ENCODE results near the gene PIGQ. TPM values are rescaled to one million over a fixed set of nuclear protein-coding genes. Genes with fewer than 3 reads are reported as not detected.

PIGQ gene
- total and polyA plus RNA-seq, 2 of the 13 experiments (the other 11 are each of a cell fraction or from before 2014, with no cell fraction given) = 7.7 to 19.7 TPM

DNA sequence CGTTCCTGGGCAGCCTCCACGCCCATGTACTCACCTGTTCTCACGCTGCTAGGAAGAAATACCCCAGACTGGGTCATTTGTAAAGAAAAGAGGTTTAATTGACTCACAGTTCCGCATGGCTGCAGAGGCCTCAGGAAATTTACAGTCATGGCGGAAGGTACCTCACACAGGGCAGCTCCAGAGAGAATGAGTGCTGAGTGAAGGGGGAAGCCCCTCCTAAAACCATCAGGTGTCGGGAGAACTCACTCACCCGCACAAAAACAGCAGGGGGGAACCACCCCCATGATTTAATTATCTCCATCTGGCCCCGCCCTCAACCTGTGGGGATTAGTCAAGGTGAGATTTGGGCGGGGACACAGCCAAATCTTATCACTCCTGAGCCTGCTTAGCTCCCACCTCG, 38.3 kb downstream of the PIGQ start (continued):
- TF ChIP-seq, protein P1, sequence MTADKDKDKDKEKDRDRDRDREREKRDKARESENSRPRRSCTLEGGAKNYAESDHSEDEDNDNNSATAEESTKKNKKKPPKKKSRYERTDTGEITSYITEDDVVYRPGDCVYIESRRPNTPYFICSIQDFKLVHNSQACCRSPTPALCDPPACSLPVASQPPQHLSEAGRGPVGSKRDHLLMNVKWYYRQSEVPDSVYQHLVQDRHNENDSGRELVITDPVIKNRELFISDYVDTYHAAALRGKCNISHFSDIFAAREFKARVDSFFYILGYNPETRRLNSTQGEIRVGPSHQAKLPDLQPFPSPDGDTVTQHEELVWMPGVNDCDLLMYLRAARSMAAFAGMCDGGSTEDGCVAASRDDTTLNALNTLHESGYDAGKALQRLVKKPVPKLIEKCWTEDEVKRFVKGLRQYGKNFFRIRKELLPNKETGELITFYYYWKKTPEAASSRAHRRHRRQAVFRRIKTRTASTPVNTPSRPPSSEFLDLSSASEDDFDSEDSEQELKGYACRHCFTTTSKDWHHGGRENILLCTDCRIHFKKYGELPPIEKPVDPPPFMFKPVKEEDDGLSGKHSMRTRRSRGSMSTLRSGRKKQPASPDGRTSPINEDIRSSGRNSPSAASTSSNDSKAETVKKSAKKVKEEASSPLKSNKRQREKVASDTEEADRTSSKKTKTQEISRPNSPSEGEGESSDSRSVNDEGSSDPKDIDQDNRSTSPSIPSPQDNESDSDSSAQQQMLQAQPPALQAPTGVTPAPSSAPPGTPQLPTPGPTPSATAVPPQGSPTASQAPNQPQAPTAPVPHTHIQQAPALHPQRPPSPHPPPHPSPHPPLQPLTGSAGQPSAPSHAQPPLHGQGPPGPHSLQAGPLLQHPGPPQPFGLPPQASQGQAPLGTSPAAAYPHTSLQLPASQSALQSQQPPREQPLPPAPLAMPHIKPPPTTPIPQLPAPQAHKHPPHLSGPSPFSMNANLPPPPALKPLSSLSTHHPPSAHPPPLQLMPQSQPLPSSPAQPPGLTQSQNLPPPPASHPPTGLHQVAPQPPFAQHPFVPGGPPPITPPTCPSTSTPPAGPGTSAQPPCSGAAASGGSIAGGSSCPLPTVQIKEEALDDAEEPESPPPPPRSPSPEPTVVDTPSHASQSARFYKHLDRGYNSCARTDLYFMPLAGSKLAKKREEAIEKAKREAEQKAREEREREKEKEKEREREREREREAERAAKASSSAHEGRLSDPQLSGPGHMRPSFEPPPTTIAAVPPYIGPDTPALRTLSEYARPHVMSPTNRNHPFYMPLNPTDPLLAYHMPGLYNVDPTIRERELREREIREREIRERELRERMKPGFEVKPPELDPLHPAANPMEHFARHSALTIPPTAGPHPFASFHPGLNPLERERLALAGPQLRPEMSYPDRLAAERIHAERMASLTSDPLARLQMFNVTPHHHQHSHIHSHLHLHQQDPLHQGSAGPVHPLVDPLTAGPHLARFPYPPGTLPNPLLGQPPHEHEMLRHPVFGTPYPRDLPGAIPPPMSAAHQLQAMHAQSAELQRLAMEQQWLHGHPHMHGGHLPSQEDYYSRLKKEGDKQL (CRISPR knock-in tag; IDR thresholded peaks at IDR 0.05; ENCODE audit: low read depth) = no peak
- TF ChIP-seq RARG (CRISPR knock-in tag; IDR thresholded peaks at IDR 0.05; ENCODE audit: low read depth) (no peak), RAD21 (CRISPR knock-in tag; IDR thresholded peaks at IDR 0.05) (no peak), ZNF713 (CRISPR knock-in tag; IDR thresholded peaks at IDR 0.05) (no peak)

DNA sequence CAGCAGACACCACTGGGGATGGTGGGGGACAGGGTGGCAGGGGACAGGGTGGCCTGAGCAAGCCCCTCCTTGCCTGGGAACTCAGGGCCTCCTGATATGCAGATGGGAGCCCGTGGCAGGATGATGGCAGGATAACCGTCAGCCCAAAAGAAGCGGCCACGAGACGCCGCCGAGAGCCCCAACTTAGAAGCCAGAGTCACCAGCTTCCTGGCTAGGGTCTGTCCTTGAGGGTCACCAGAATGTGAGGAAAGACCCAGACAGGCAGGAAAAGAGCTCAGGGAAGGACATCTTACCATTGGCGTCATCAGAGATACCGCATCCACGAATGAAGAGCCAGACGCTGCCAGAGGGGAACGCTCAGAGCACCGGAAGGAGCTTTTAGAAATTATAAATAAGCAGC, 39.5 kb downstream of the PIGQ start:
- H3K36me3 ChIP-seq (replicated peaks in 1 of 2; ENCODE audit: control insufficient read depth in 1 of 2, insufficient read depth in 2 of 2, low read length in 2 of 2) = 0 out of 5 replicates have a peak, but pooled peaks cover 1 to 3% of the 10 kb centered on the region in 2 experiments
- POLR2A ChIA-PET = no interaction called here
- H4K20me1 ChIP-seq (ENCODE audit: insufficient read depth, low read length) = no peaks in the 10 kb centered on the region
- in situ Hi-C loops (cut with HindIII; ENCODE audit: extremely low pct_ligation_motif_present, low pct_unique_long_range_greater_than_20kb) (no loop called here), intact Hi-C loops (cut with micrococcal nuclease; ENCODE audit: unreplicated experiment) (no loop called here)
- no peaks in the 10 kb centered on the region for H3K9me3 ChIP-seq (ENCODE audit: low read length)
- no peaks in the 10 kb centered on the region for H3K27me3 ChIP-seq (ENCODE audit: control insufficient read depth in 1 of 2, insufficient read depth in 2 of 2, low read length in 2 of 2)
- WGBS (ENCODE audit: low lambda C conversion rate) = 98% methylated on average over 13 of the region's 13 CpGs
- no peak overlapping the region for H3K9ac ChIP-seq (ENCODE audit: insufficient read depth, low read depth, low read length)
- peaks cover 17% of the 10 kb centered on the region for H3K4me1 ChIP-seq (ENCODE audit: insufficient read depth, low read length)
- ATAC-seq = no peak
- H3K4me3 ChIP-seq (replicated peaks in 1 of 3; ENCODE audit: insufficient read depth in 1 of 3, low read depth in 2 of 3, low read length in 3 of 3) = no peak overlapping the region
- CTCF ChIA-PET (ENCODE audit: low intra/inter-chr PET ratio, low total read pairs) = no interaction called here
- TF ChIP-seq AHR (CRISPR knock-in tag; IDR thresholded peaks at IDR 0.05) (no peak), ARID2 (CRISPR knock-in tag; IDR thresholded peaks at IDR 0.05; ENCODE audit: borderline replicate concordance) (no peak), ELF1 (CRISPR knock-in tag; IDR thresholded peaks at IDR 0.05) (no peak), ZZZ3 (CRISPR knock-in tag; IDR thresholded peaks at IDR 0.05; ENCODE audit: borderline replicate concordance) (no peak), SSRP1 (CRISPR knock-in tag; IDR thresholded peaks at IDR 0.05) (no peak), ZNF772 (CRISPR knock-in tag; IDR thresholded peaks at IDR 0.05) (no peak), CBX5 (CRISPR knock-in tag; IDR thresholded peaks at IDR 0.05; ENCODE audit: borderline replicate concordance) (no peak)
- TF ChIP-seq, protein P2, sequence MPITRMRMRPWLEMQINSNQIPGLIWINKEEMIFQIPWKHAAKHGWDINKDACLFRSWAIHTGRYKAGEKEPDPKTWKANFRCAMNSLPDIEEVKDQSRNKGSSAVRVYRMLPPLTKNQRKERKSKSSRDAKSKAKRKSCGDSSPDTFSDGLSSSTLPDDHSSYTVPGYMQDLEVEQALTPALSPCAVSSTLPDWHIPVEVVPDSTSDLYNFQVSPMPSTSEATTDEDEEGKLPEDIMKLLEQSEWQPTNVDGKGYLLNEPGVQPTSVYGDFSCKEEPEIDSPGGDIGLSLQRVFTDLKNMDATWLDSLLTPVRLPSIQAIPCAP (CRISPR knock-in tag; IDR thresholded peaks at IDR 0.05; ENCODE audit: low read depth) = no peak
- TF ChIP-seq, protein P3, sequence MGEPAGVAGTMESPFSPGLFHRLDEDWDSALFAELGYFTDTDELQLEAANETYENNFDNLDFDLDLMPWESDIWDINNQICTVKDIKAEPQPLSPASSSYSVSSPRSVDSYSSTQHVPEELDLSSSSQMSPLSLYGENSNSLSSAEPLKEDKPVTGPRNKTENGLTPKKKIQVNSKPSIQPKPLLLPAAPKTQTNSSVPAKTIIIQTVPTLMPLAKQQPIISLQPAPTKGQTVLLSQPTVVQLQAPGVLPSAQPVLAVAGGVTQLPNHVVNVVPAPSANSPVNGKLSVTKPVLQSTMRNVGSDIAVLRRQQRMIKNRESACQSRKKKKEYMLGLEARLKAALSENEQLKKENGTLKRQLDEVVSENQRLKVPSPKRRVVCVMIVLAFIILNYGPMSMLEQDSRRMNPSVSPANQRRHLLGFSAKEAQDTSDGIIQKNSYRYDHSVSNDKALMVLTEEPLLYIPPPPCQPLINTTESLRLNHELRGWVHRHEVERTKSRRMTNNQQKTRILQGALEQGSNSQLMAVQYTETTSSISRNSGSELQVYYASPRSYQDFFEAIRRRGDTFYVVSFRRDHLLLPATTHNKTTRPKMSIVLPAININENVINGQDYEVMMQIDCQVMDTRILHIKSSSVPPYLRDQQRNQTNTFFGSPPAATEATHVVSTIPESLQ (CRISPR knock-in tag; conservative IDR thresholded peaks at IDR 0.05) = no peak
- BruUV-seq (replicated peaks) = no TSS peak
- no peak for DNase-seq (ENCODE audit: low spot score)
- no peak overlapping the region for H2AFZ ChIP-seq (ENCODE audit: low read length)
- peaks cover 8% of the 10 kb centered on the region for H3K79me2 ChIP-seq (ENCODE audit: insufficient read depth, low read length)
- H3K27ac ChIP-seq (ENCODE audit: extremely low read length, insufficient read depth, low read length) = no peak overlapping the region
- peak overlapping the region; percentile 57; the same call in 1 of the 2 replicates for H3K4me2 ChIP-seq (ENCODE audit: low read depth, low read length)
- FAIRE-seq = no peak

Data from HepG2 (cell line).